Effector memory CD8-positive, alpha-beta T cell (primary cell): ENCODE measurements around the gene USP24.
"Not testable (repeated sequence)": the region's sequence is repeated elsewhere in the genome, so short reads cannot be mapped to it uniquely, and the experiment has no call there.

Experiments
- ATAC-seq: fragments of 150-1000 bp; cut with Tn5 transposase; replicated peaks from 2 replicates; pipeline ENCODE4 v1.10.0; 2021; ENCODE audit warnings: mild to moderate bottlenecking, moderate library complexity
- DNase-seq, 3 experiments: peaks; one replicate each; pipeline ENCODE4 v3.0.0; 2021
- H3K27ac Mint-ChIP-seq, 2 donors: one replicate each; pipeline ENCODE4 v1.8.0; 2022; ENCODE audit warnings: mild to moderate bottlenecking in 2 of 2, mixed read lengths in 2 of 2, moderate library complexity in 2 of 2
- H3K27me3 Mint-ChIP-seq, 2 donors: one replicate each; pipeline ENCODE4 v1.8.0; 2022; ENCODE audit warnings: mixed read lengths in 2 of 2
- H3K36me3 Mint-ChIP-seq: one replicate; pipeline ENCODE4 v1.8.0; 2022; ENCODE audit warnings: mild to moderate bottlenecking, moderate library complexity, mixed read lengths; ENCODE audit not compliant: insufficient read depth
- H3K4me1 Mint-ChIP-seq, 2 donors: one replicate each; pipeline ENCODE4 v1.8.0; 2022; ENCODE audit warnings: low read depth in 2 of 2, mixed read lengths in 2 of 2
- H3K4me3 Mint-ChIP-seq, 2 donors: one replicate each; pipeline ENCODE4 v1.8.0; 2022; ENCODE audit warnings: mild to moderate bottlenecking in 2 of 2, mixed read lengths in 2 of 2, moderate library complexity in 2 of 2
- H3K9me3 Mint-ChIP-seq, 2 donors: one replicate each; pipeline ENCODE4 v1.8.0; 2022; ENCODE audit warnings: mixed read lengths in 2 of 2

The USP24 gene

GRCh38 chr1:55203064-55203463 is 12.1 kb downstream of the USP24 start:
- Mint-ChIP-seq H3K4me1 (peaks cover 31 to 73% of the 10 kb centered on the region in 2 donors), H3K27ac (peak overlapping the region; percentile 70 to 77), H3K36me3 (peaks cover 22% of the 10 kb centered on the region), H3K4me3 (peak overlapping the region; percentile 24 to 43), H3K27me3 (no peaks in the 10 kb centered on the region), H3K9me3 (no peaks in the 10 kb centered on the region)
- ATAC-seq (peak; percentile 43), DNase-seq (no peak)

GRCh38 chr1:55200667-55201066 is 14.5 kb downstream of the USP24 start:
- H3K36me3 Mint-ChIP-seq = peaks cover 14% of the 10 kb centered on the region
- H3K4me1 Mint-ChIP-seq = peaks cover 46 to 72% of the 10 kb centered on the region in 2 donors
- peak overlapping the region in 1 of 2 donors; percentile 18 for H3K4me3 Mint-ChIP-seq
- H3K27ac Mint-ChIP-seq = peak overlapping the region; percentile 59 to 73
- ATAC-seq (no peak), DNase-seq (no peak)
- H3K27me3 Mint-ChIP-seq = no peaks in the 10 kb centered on the region
- H3K9me3 Mint-ChIP-seq = no peaks in the 10 kb centered on the region

- peaks cover 52 to 77% of the 10 kb centered on the region in 2 donors for H3K4me1 Mint-ChIP-seq
- peak overlapping the region in 1 of 2 donors; percentile 66 for H3K27ac Mint-ChIP-seq
- H3K27me3 Mint-ChIP-seq, H3K4me3 Mint-ChIP-seq, H3K9me3 Mint-ChIP-seq, ATAC-seq, DNase-seq: not testable (repeated sequence)
- H3K36me3 Mint-ChIP-seq = peaks cover 19% of the 10 kb centered on the region
These were observed 15.4 kb downstream of the USP24 start for GRCh38 chr1:55199735-55200134.

- Mint-ChIP-seq H3K36me3 (peaks cover 21% of the 10 kb centered on the region), H3K27ac (peak overlapping the region; percentile 30 to 71), H3K27me3 (no peaks in the 10 kb centered on the region), H3K4me1 (peaks cover 55 to 77% of the 10 kb centered on the region in 2 donors), H3K4me3 (no peak overlapping the region), H3K9me3 (no peaks in the 10 kb centered on the region)
- ATAC-seq (no peak), DNase-seq (no peak)
These were observed 17.1 kb downstream of the USP24 start for GRCh38 chr1:55198044-55198443.

GRCh38 chr1:55197099-55197498 is 18.1 kb downstream of the USP24 start:
- H3K36me3 Mint-ChIP-seq = peaks cover 21% of the 10 kb centered on the region
- peak overlapping the region; percentile 30 to 71 for H3K27ac Mint-ChIP-seq
- H3K27me3 Mint-ChIP-seq = no peaks in the 10 kb centered on the region
- peak overlapping the region; percentile 20 to 48 for H3K4me3 Mint-ChIP-seq
- no peaks in the 10 kb centered on the region for H3K9me3 Mint-ChIP-seq
- no peak for ATAC-seq
- no peak for DNase-seq
- peaks cover 51 to 75% of the 10 kb centered on the region in 2 donors for H3K4me1 Mint-ChIP-seq

- peak overlapping the region; percentile 20 to 48 for H3K4me3 Mint-ChIP-seq
- H3K36me3 Mint-ChIP-seq = peaks cover 21% of the 10 kb centered on the region
- H3K9me3 Mint-ChIP-seq = no peaks in the 10 kb centered on the region
- H3K4me1 Mint-ChIP-seq = peaks cover 51 to 76% of the 10 kb centered on the region in 2 donors
- H3K27ac Mint-ChIP-seq = peak overlapping the region; percentile 30 to 71
- no peaks in the 10 kb centered on the region for H3K27me3 Mint-ChIP-seq
- no peak for DNase-seq
- ATAC-seq = no peak
These were observed 18.6 kb downstream of the USP24 start for GRCh38 chr1:55196433-55197035.

- H3K4me3 Mint-ChIP-seq = peak overlapping the region in 1 of 2 donors; percentile 35
These were observed 19.5 kb downstream of the USP24 start for GRCh38 chr1:55195521-55196233.

GRCh38 chr1:55194851-55195250 is 20.3 kb downstream of the USP24 start:
- no peaks in the 10 kb centered on the region for H3K27me3 Mint-ChIP-seq
- H3K36me3 Mint-ChIP-seq = peaks cover 17% of the 10 kb centered on the region
- no peak for DNase-seq
- peak overlapping the region in 1 of 2 donors; percentile 28 for H3K4me3 Mint-ChIP-seq
- peaks cover 45 to 65% of the 10 kb centered on the region in 2 donors for H3K4me1 Mint-ChIP-seq
- no peaks in the 10 kb centered on the region for H3K9me3 Mint-ChIP-seq
- peak overlapping the region; percentile 23 to 55 for H3K27ac Mint-ChIP-seq
- no peak for ATAC-seq

More at GRCh38 chr1:55195521-55196233, 19.5 kb downstream of the USP24 start:
- H3K36me3 Mint-ChIP-seq = peaks cover 17% of the 10 kb centered on the region
- peak overlapping the region; percentile 23 to 71 for H3K27ac Mint-ChIP-seq
- DNase-seq (no peak), ATAC-seq (no peak)
- no peaks in the 10 kb centered on the region for H3K9me3 Mint-ChIP-seq
- H3K4me1 Mint-ChIP-seq = peaks cover 44 to 67% of the 10 kb centered on the region in 2 donors
- H3K27me3 Mint-ChIP-seq = no peaks in the 10 kb centered on the region

- Mint-ChIP-seq H3K27ac (peak overlapping the region; percentile 26 to 41), H3K36me3 (peaks cover 8% of the 10 kb centered on the region), H3K4me3 (peak overlapping the region in 1 of 2 donors; percentile 34), H3K4me1 (peaks cover 48 to 65% of the 10 kb centered on the region in 2 donors), H3K27me3 (no peaks in the 10 kb centered on the region), H3K9me3 (no peaks in the 10 kb centered on the region)
- DNase-seq = no peak
- no peak for ATAC-seq
These were observed 23.1 kb downstream of the USP24 start for GRCh38 chr1:55192093-55192492.

GRCh38 chr1:55191219-55191952 is 23.8 kb downstream of the USP24 start:
- H3K27me3 Mint-ChIP-seq, ATAC-seq, H3K9me3 Mint-ChIP-seq, H3K36me3 Mint-ChIP-seq, DNase-seq: not testable (repeated sequence)
- Mint-ChIP-seq H3K4me3 (peak overlapping the region in 1 of 2 donors; percentile 34), H3K27ac (peak overlapping the region; percentile 26 to 41), H3K4me1 (peaks cover 47 to 65% of the 10 kb centered on the region in 2 donors)

- H3K4me3 Mint-ChIP-seq = no peak overlapping the region
- H3K9me3 Mint-ChIP-seq = no peaks in the 10 kb centered on the region
- ATAC-seq (no peak), DNase-seq (no peak)
- no peak overlapping the region for H3K27ac Mint-ChIP-seq
- peaks cover 5% of the 10 kb centered on the region for H3K36me3 Mint-ChIP-seq
- H3K4me1 Mint-ChIP-seq = peaks cover 44 to 63% of the 10 kb centered on the region in 2 donors
- H3K27me3 Mint-ChIP-seq = no peaks in the 10 kb centered on the region
These were observed 25.1 kb downstream of the USP24 start for GRCh38 chr1:55190109-55190508.

GRCh38 chr1:55188909-55189308 is 26.3 kb downstream of the USP24 start:
- H3K36me3 Mint-ChIP-seq = no peaks in the 10 kb centered on the region
- peaks cover 0 to 4% of the 10 kb centered on the region in 2 donors for H3K9me3 Mint-ChIP-seq
- no peak overlapping the region for H3K27ac Mint-ChIP-seq
- H3K27me3 Mint-ChIP-seq = no peaks in the 10 kb centered on the region
- no peak overlapping the region for H3K4me3 Mint-ChIP-seq
- peaks cover 40 to 57% of the 10 kb centered on the region in 2 donors for H3K4me1 Mint-ChIP-seq
- DNase-seq = no peak
- no peak for ATAC-seq

- Mint-ChIP-seq H3K27ac (peak overlapping the region; percentile 9 to 60), H3K36me3 (peaks cover 4% of the 10 kb centered on the region), H3K4me3 (no peak overlapping the region), H3K9me3 (peaks cover 0 to 4% of the 10 kb centered on the region in 2 donors), H3K4me1 (peaks cover 44 to 54% of the 10 kb centered on the region in 2 donors), H3K27me3 (no peaks in the 10 kb centered on the region)
- no peak for ATAC-seq
- DNase-seq = no peak
These were observed 29.3 kb downstream of the USP24 start for GRCh38 chr1:55185832-55186231.
